ENCODE data around the gene SLIT3.

DNA sequence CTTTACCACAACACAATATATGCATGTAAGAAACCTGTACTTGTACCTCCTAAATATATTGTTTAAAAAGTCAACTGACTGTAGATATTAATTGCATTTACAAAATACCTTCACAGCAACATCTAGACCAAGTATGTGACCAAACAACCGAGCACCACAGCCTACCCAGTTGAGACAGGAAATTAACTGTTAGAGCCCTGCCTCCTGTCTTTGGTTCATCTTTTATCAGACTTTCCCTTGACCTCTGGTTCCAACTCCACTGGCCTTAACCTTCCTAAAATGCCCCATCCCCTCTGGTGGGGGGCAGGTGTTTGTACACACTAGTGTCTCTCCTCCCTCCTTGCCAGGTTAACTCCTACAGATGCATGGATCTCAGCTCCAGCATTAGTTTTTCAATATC is 566.8 kb downstream of the SLIT3 start:
- TF ChIP-seq EZH2 (IDR thresholded peaks at IDR 0.05) (no peak), EZH2phosphoT487 (IDR thresholded peaks at IDR 0.05) (no peak)
- TF ChIP-seq, protein P1, sequence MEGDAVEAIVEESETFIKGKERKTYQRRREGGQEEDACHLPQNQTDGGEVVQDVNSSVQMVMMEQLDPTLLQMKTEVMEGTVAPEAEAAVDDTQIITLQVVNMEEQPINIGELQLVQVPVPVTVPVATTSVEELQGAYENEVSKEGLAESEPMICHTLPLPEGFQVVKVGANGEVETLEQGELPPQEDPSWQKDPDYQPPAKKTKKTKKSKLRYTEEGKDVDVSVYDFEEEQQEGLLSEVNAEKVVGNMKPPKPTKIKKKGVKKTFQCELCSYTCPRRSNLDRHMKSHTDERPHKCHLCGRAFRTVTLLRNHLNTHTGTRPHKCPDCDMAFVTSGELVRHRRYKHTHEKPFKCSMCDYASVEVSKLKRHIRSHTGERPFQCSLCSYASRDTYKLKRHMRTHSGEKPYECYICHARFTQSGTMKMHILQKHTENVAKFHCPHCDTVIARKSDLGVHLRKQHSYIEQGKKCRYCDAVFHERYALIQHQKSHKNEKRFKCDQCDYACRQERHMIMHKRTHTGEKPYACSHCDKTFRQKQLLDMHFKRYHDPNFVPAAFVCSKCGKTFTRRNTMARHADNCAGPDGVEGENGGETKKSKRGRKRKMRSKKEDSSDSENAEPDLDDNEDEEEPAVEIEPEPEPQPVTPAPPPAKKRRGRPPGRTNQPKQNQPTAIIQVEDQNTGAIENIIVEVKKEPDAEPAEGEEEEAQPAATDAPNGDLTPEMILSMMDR (IDR thresholded peaks at IDR 0.05): no peak
